Activated CD4-positive, alpha-beta T cell treated with anti-CD3 and anti-CD28 coated beads, Interleukin-2, amount 50 U/mL, for 24 hours (primary cell): Measurements from ENCODE around the gene FANCD2.
"Not testable (repeated sequence)": the region's sequence is repeated elsewhere in the genome, so short reads cannot be mapped to it uniquely, and the experiment has no call there.

ENCODE experiments used
- DNase-seq, 2 donors: peaks; one replicate each; pipeline ENCODE4 v3.0.0-alpha.2; 2020; ENCODE audit warnings: low read depth in 1 of 2, low spot score in 1 of 2

Gene FANCD2

GRCh38 chr3:10099041-10099440 is 72.8 kb downstream of the FANCD2 start:
- DNase-seq, result no peak

DNA sequence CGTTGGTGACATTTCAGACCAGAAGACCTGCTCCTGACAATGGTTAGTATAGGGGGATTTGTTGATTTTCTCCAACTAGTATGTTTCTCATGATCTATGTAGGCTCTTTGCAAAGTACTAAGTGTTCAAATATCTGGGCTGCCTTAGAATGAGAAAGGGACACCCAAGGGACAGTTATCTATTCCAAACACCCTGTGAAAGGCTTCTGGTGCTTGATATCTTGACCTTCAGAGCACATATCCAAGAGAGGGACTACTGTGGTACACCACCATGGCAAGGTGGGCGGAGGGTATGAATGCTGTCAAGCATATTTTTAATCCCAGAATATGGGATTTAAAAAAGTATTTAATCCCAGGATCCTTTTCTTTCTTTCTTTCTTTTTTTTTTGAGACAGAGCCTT is 80.7 kb downstream of the FANCD2 start:
- no peak for DNase-seq

- no peak for DNase-seq
Measured at GRCh38 chr3:10108091-10108490, 81.9 kb downstream of the FANCD2 start, which contains the start of gene FANCD2OS. FANCD2OS (minus strand) TSS chr3:10108255; CDS start chr3:10104774, 3,481 bp downstream.

- peak; percentile 75 to 92 for DNase-seq
Measured at GRCh38 chr3:10115326-10116137, 89.3 kb downstream of the FANCD2 start, which contains the start of gene BRK1. BRK1 (plus strand) TSS chr3:10115675; CDS start chr3:10115702, 27 bp downstream.

GRCh38 chr3:10116138-10116460 is 89.9 kb downstream of the FANCD2 start:
- DNase-seq, result no peak

DNA sequence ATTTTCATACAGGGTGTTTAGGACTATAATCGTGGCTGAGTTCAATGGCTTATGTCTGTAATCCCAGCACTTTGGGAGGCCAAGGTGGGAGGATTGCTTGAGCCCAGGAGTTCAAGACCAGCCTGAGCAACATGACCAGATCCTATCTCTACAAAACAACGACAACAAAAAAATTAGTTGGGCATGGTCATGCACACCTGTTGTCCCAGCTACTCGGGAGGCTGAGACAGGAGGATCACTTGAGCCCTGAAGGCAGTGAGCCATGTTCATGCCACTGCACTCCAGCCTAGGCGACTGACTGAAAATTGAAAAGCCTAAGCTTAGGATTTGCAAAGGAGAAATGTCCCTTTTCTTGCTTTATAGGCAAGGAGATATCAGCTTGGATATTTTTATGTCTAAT is 90.7 kb downstream of the FANCD2 start:
- DNase-seq, result no peak

GRCh38 chr3:10119376-10119775 is 93.1 kb downstream of the FANCD2 start:
- no peak for DNase-seq

- DNase-seq, result no peak
Measured at GRCh38 chr3:10121064-10121463, 94.8 kb downstream of the FANCD2 start.

GRCh38 chr3:10122724-10123123 is 96.5 kb downstream of the FANCD2 start:
- no peak for DNase-seq

DNA sequence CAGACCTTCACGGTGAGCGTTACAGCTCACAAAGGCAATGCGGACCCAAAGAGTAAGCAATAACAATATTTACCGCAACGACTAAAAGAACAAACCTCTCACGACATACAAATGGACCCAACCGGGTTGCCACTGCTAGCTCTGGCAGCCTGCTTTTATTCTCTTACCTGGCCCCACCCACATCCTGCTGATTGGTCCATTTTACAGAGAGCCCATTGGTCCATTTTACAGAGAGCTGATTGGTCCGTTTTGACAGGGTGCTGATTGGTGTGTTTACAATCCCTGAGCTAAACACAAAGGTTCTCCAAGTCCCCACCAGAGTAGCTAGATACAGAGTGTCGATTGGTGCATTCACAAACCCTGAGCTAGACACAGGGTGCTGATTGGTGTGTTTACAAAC is 109.6 kb downstream of the FANCD2 start:
- not testable (repeated sequence) for DNase-seq

GRCh38 chr3:10136426-10137005 is 110.3 kb downstream of the FANCD2 start:
- no peak for DNase-seq

GRCh38 chr3:10137178-10137577 is 110.9 kb downstream of the FANCD2 start:
- no peak for DNase-seq

GRCh38 chr3:10140996-10141546 is 114.8 kb downstream of the FANCD2 start:
- no peak for DNase-seq

- no peak for DNase-seq
Measured at GRCh38 chr3:10142707-10143560, 116.7 kb downstream of the FANCD2 start.

DNA sequence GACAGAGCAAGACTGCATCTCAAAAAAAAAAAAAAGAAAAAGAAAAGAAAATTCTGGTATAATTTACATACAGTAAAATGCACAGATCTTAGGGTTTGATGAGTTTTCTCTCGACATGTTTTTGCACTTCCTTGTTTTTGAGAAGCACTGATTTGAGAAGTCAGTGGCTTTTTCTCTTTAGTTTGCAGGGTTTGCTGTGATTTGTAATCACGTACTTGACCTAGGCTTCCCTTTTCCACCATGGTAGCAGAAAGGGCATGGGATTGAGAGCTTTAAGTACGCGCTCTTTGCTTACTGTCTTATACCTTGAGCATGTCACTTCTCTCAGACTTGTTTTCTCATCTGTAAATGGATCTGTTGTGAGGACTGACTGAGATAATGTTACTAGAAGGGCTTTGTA is 119.4 kb downstream of the FANCD2 start:
- no peak for DNase-seq

- DNase-seq, result no peak
Measured at GRCh38 chr3:10149226-10149625, 123.0 kb downstream of the FANCD2 start.

- DNase-seq, result no peak
Measured at GRCh38 chr3:10150987-10151386, 124.8 kb downstream of the FANCD2 start.
